Liver (tissue), 9 donors: ENCODE measurements around the gene EDRF1. TPM values are rescaled to one million over a fixed set of nuclear protein-coding genes. Genes with fewer than 3 reads are reported as not detected.

Experiments used
- DNase-seq: peaks from one replicate; pipeline ENCODE4 v3.0.0-alpha.2; 2017; ENCODE audit warnings: low spot score
- H3K27ac ChIP-seq, 2 donors: one replicate each; pipeline ENCODE4 v1.7.0; 2013; ENCODE audit warnings: inconsistent platforms in 2 of 2, low read length in 2 of 2, control low read depth in 1 of 2, low read depth in 1 of 2, mild to moderate bottlenecking in 1 of 2
- H3K27me3 ChIP-seq, 4 donors: one replicate each; pipeline versions ENCODE4 v1.6.1 to v1.7.0; 2013; ENCODE audit warnings: low read length in 3 of 4, inconsistent platforms in 1 of 4, mild to moderate bottlenecking in 1 of 4, moderate library complexity in 1 of 4; ENCODE audit not compliant: control insufficient read depth in 4 of 4, insufficient read depth in 4 of 4
- H3K36me3 ChIP-seq, 4 donors: one replicate each; pipeline versions ENCODE4 v1.6.1 to v1.7.0; 2013; ENCODE audit warnings: low read length in 3 of 4, mild to moderate bottlenecking in 3 of 4, low read depth in 1 of 4, moderate library complexity in 1 of 4; ENCODE audit not compliant: control insufficient read depth in 4 of 4, insufficient read depth in 3 of 4
- H3K4me1 ChIP-seq, 4 donors: one replicate each; pipeline versions ENCODE4 v1.6.1 to v1.7.0; 2013; ENCODE audit warnings: low read length in 3 of 4, mild to moderate bottlenecking in 3 of 4, moderate library complexity in 1 of 4; ENCODE audit not compliant: control insufficient read depth in 4 of 4, insufficient read depth in 4 of 4
- H3K4me3 ChIP-seq, 3 donors: one replicate each; pipeline versions ENCODE4 v1.6.1 to v1.7.0; 2013; ENCODE audit warnings: low read length in 3 of 3, control low read depth in 1 of 3, low read depth in 1 of 3, mild to moderate bottlenecking in 1 of 3
- H3K9ac ChIP-seq, 2 donors: one replicate each; pipeline ENCODE4 v1.7.0; 2013; ENCODE audit warnings: low read length in 2 of 2, mild to moderate bottlenecking in 2 of 2, moderate library complexity in 2 of 2, control low read depth in 1 of 2, low read depth in 1 of 2
- H3K9me3 ChIP-seq, 4 donors: one replicate each; pipeline versions ENCODE4 v1.6.1 to v1.7.0; 2013; ENCODE audit warnings: low read length in 3 of 4; ENCODE audit not compliant: control insufficient read depth in 4 of 4
- EGR1 ChIP-seq, 2 donors: IDR thresholded peaks; 2 replicates each; pipeline ENCODE4 v1.6.1; 2016 to 2018; ENCODE audit warnings: antibody characterized with exemption in 2 of 2, low read depth in 2 of 2
- FOXA1 ChIP-seq: IDR thresholded peaks from 2 replicates; pipeline ENCODE4 v1.6.1; 2016; ENCODE audit warnings: antibody characterized with exemption
- FOXA2 ChIP-seq: IDR thresholded peaks from 2 replicates; pipeline ENCODE4 v1.6.1; 2016; ENCODE audit warnings: antibody characterized with exemption
- GABPA ChIP-seq, 2 donors: IDR thresholded peaks in 1 of 2; conservative IDR thresholded peaks in 1 of 2; 2 replicates each; pipeline ENCODE4 v1.6.1; 2016; ENCODE audit warnings: antibody characterized with exemption in 2 of 2, mild to moderate bottlenecking in 1 of 2, moderate library complexity in 1 of 2
- HNF4A ChIP-seq, 2 donors: conservative IDR thresholded peaks; 2 replicates each; pipeline ENCODE4 v1.6.1; 2016; ENCODE audit warnings: antibody characterized with exemption in 2 of 2, mild to moderate bottlenecking in 2 of 2
- HNF4G ChIP-seq: IDR thresholded peaks from 2 replicates; pipeline ENCODE4 v1.6.1; 2016; ENCODE audit warnings: antibody characterized with exemption
- JUND ChIP-seq, 2 donors: IDR thresholded peaks; 2 replicates each; pipeline ENCODE4 v1.6.1; 2016; ENCODE audit warnings: antibody characterized with exemption in 2 of 2
- NR2F2 ChIP-seq: IDR thresholded peaks from 2 replicates; pipeline ENCODE4 v1.6.1; 2016; ENCODE audit warnings: antibody characterized with exemption
- RAD21 ChIP-seq, 2 donors: IDR thresholded peaks; 2 replicates each; pipeline ENCODE4 v1.6.1; 2016; ENCODE audit warnings: antibody characterized with exemption in 2 of 2, mild to moderate bottlenecking in 2 of 2
- RXRA ChIP-seq, 2 donors: IDR thresholded peaks; 2 replicates each; pipeline ENCODE4 v1.6.1; 2017 to 2018; ENCODE audit warnings: antibody characterized with exemption in 2 of 2, mild to moderate bottlenecking in 1 of 2
- SP1 ChIP-seq: IDR thresholded peaks from 2 replicates; pipeline ENCODE4 v1.6.1; 2018; ENCODE audit warnings: antibody characterized with exemption, mild to moderate bottlenecking
- TAF1 ChIP-seq: conservative IDR thresholded peaks from 2 replicates; pipeline ENCODE4 v1.6.1; 2016; ENCODE audit warnings: antibody characterized with exemption, mild to moderate bottlenecking
- YY1 ChIP-seq: IDR thresholded peaks from 2 replicates; pipeline ENCODE4 v1.6.1; 2016; ENCODE audit warnings: antibody characterized with exemption, mild to moderate bottlenecking
- WGBS: extraction: QIAGEN DNeasy Blood & Tissue Kit; methylation state at CpG from one replicate; pipeline ENCODE4 v1.1.7; 2013; 5-methylcytosine and 5-hydroxymethylcytosine counted together
- polyA plus RNA-seq, 2 donors: library from polyadenylated mRNA; stranded (reverse) in 1 of 2; unstranded in 1 of 2; fragments of 200-250 nt in 1 of 2; fragments of >200 nt in 1 of 2; fragmentation: Nextera tagmentation in 1 of 2; extraction: Ambion mirVana in 1 of 2; gene quantifications; one replicate each; pipeline versions ENCODE4 v1.2.1 to v1.2.3, GENCODE V29; 2013 to 2015
- total RNA-seq, 2 donors: library from RNA; depleted of rRNA; stranded (reverse); fragments of >200 nt; gene quantifications; one replicate each; pipeline ENCODE4 v1.2.3, GENCODE V29; 2014
- TF ChIP-seq, protein P1 (sequence below): IDR thresholded peaks from 2 replicates; pipeline ENCODE4 v1.6.1; 2016; ENCODE audit warnings: antibody characterized with exemption, mild to moderate bottlenecking
- TF ChIP-seq, protein P2 (sequence below): IDR thresholded peaks from 2 replicates; pipeline ENCODE4 v1.6.1; 2016; ENCODE audit warnings: antibody characterized with exemption
- TF ChIP-seq, protein P3 (sequence below): IDR thresholded peaks from 2 replicates; pipeline ENCODE4 v1.6.1; 2016; ENCODE audit warnings: antibody characterized with exemption
- TF ChIP-seq, protein P4 (sequence below): fragments of 150-350 bp; IDR thresholded peaks from 2 replicates; pipeline ENCODE4 v1.5.1; 2017; ENCODE audit warnings: improper control_type of control experiment, low read depth, low read length; ENCODE audit not compliant: missing input control
- TF ChIP-seq, protein P5 (sequence below): IDR thresholded peaks from 2 replicates; pipeline ENCODE4 v1.6.1; 2016; ENCODE audit warnings: antibody characterized with exemption
- donor health status: healthy.
- donor health status: healthy.
- donor health status: healthy.
- donor health status: healthy.
- donor health status: healthy.

Gene EDRF1
- total and polyA plus RNA-seq, 4 donors: 3.9 to 17.0 (median 9.2) TPM

DNA sequence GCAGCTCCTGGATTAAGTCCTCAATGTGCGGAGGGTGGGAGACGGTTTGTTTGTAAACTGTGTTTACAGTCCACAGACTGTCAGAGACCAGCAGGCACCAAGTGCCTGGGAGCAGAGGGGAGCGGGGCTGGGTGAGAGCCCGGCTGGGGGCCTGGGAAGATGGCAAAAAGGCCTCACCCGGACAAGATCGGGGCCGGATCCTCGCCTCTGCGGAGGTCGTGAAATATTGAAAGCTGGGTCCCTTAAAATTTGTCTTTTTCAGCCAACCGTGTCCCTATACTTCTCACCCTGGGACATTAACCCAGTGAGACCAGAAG is 53.3 kb downstream of the EDRF1 start:
- Histone ChIP-seq H3K27ac (no peak overlapping the region), H3K4me1 (no peaks in the 10 kb centered on the region), H3K27me3 (no peaks in the 10 kb centered on the region), H3K4me3 (no peak overlapping the region), H3K9me3 (no peaks in the 10 kb centered on the region), H3K9ac (no peak overlapping the region), H3K36me3 (no peaks in the 10 kb centered on the region)
- DNase-seq: no peak
- TF ChIP-seq, protein P1, sequence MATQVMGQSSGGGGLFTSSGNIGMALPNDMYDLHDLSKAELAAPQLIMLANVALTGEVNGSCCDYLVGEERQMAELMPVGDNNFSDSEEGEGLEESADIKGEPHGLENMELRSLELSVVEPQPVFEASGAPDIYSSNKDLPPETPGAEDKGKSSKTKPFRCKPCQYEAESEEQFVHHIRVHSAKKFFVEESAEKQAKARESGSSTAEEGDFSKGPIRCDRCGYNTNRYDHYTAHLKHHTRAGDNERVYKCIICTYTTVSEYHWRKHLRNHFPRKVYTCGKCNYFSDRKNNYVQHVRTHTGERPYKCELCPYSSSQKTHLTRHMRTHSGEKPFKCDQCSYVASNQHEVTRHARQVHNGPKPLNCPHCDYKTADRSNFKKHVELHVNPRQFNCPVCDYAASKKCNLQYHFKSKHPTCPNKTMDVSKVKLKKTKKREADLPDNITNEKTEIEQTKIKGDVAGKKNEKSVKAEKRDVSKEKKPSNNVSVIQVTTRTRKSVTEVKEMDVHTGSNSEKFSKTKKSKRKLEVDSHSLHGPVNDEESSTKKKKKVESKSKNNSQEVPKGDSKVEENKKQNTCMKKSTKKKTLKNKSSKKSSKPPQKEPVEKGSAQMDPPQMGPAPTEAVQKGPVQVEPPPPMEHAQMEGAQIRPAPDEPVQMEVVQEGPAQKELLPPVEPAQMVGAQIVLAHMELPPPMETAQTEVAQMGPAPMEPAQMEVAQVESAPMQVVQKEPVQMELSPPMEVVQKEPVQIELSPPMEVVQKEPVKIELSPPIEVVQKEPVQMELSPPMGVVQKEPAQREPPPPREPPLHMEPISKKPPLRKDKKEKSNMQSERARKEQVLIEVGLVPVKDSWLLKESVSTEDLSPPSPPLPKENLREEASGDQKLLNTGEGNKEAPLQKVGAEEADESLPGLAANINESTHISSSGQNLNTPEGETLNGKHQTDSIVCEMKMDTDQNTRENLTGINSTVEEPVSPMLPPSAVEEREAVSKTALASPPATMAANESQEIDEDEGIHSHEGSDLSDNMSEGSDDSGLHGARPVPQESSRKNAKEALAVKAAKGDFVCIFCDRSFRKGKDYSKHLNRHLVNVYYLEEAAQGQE: no peak
- no peak for TF ChIP-seq RAD21 (IDR thresholded peaks at IDR 0.05)
- no peak for TF ChIP-seq FOXA2
- no peak for TF ChIP-seq JUND (IDR thresholded peaks at IDR 0.05)
- no peak for TF ChIP-seq EGR1 (IDR thresholded peaks at IDR 0.05; ENCODE audit: low read depth in 2 of 2)
- TF ChIP-seq NR2F2: no peak
- TF ChIP-seq HNF4G: no peak
- no peak for TF ChIP-seq TAF1
- no peak for TF ChIP-seq YY1
- no peak for TF ChIP-seq RXRA (IDR thresholded peaks at IDR 0.05)
- WGBS: 78% methylated on average over 11 of the region's 11 CpGs

DNA sequence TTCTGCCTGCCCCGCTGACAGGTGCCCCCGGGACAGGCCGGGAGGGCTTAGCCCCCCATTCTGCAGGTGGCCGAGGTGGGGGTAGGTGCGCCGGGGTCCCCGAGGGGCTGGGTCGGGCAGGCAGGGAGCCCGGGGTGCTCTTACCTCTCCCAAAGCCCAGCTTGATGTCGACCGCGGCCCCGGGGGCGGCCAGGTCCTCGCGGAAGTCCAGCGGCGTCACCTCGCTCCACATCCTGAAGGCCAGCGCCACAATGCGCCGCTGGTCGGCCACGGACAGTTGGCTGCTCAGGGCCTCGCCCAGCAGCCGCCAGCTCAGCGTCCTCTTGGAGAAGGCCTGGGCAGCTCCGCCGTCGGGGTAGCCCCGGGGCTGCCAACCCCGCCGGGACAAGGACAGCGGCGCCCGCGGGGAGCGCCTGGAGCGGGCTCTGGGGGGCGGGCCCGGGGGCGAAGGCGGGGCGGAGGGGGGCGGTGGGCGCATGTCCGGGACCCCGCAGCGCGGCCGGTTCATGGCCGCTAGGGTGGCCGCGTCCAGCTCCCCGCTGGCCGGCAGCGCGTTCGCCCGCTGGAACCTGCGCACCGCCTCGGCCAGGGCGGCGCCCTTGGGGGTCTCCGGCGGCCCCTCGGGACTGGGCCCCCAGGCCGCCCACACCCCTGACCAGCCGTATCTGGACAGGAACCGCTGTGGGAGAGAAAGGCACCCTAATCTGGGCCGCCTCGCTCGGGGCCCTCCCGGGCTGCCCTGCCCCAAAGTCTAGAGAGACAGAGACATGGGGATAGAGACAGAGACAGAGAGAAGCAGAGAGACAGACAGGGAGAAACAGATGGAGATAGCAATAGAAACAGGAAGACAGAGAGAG is 54.4 kb downstream of the EDRF1 start:
- H3K9me3 ChIP-seq: no peaks in the 10 kb centered on the region
- H3K36me3 ChIP-seq: no peaks in the 10 kb centered on the region
- TF ChIP-seq JUND (IDR thresholded peaks at IDR 0.05) (no peak), TAF1 (no peak), SP1 (no peak), FOXA1 (no peak), FOXA2 (no peak), NR2F2 (no peak), YY1 (no peak), GABPA (IDR thresholded peaks at IDR 0.05 in 1 of 2, conservative IDR thresholded peaks at IDR 0.05 in 1 of 2) (no peak), RAD21 (IDR thresholded peaks at IDR 0.05) (no peak), HNF4A (conservative IDR thresholded peaks at IDR 0.05) (no peak), HNF4G (no peak), EGR1 (IDR thresholded peaks at IDR 0.05; ENCODE audit: low read depth in 2 of 2) (no peak), RXRA (IDR thresholded peaks at IDR 0.05) (no peak)
- TF ChIP-seq, protein P1: no peak
- TF ChIP-seq, protein P2, sequence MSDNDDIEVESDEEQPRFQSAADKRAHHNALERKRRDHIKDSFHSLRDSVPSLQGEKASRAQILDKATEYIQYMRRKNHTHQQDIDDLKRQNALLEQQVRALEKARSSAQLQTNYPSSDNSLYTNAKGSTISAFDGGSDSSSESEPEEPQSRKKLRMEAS: no peak
- TF ChIP-seq, protein P3, sequence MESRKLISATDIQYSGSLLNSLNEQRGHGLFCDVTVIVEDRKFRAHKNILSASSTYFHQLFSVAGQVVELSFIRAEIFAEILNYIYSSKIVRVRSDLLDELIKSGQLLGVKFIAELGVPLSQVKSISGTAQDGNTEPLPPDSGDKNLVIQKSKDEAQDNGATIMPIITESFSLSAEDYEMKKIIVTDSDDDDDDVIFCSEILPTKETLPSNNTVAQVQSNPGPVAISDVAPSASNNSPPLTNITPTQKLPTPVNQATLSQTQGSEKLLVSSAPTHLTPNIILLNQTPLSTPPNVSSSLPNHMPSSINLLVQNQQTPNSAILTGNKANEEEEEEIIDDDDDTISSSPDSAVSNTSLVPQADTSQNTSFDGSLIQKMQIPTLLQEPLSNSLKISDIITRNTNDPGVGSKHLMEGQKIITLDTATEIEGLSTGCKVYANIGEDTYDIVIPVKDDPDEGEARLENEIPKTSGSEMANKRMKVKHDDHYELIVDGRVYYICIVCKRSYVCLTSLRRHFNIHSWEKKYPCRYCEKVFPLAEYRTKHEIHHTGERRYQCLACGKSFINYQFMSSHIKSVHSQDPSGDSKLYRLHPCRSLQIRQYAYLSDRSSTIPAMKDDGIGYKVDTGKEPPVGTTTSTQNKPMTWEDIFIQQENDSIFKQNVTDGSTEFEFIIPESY: no peak
- TF ChIP-seq, protein P4, sequence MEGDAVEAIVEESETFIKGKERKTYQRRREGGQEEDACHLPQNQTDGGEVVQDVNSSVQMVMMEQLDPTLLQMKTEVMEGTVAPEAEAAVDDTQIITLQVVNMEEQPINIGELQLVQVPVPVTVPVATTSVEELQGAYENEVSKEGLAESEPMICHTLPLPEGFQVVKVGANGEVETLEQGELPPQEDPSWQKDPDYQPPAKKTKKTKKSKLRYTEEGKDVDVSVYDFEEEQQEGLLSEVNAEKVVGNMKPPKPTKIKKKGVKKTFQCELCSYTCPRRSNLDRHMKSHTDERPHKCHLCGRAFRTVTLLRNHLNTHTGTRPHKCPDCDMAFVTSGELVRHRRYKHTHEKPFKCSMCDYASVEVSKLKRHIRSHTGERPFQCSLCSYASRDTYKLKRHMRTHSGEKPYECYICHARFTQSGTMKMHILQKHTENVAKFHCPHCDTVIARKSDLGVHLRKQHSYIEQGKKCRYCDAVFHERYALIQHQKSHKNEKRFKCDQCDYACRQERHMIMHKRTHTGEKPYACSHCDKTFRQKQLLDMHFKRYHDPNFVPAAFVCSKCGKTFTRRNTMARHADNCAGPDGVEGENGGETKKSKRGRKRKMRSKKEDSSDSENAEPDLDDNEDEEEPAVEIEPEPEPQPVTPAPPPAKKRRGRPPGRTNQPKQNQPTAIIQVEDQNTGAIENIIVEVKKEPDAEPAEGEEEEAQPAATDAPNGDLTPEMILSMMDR: no peak
- TF ChIP-seq, protein P5, sequence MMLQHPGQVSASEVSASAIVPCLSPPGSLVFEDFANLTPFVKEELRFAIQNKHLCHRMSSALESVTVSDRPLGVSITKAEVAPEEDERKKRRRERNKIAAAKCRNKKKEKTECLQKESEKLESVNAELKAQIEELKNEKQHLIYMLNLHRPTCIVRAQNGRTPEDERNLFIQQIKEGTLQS: no peak
- H3K4me3 ChIP-seq: no peak overlapping the region
- WGBS: 75% methylated on average over 75 of the region's 75 CpGs
- no peak overlapping the region for H3K27ac ChIP-seq
- H3K27me3 ChIP-seq: no peaks in the 10 kb centered on the region
- DNase-seq: no peak
- H3K4me1 ChIP-seq: no peaks in the 10 kb centered on the region
- H3K9ac ChIP-seq: no peak overlapping the region
